Uterus (tissue), 4 donors: Measurements from ENCODE around the gene NLGN1. TPM values are rescaled to one million over a fixed set of nuclear protein-coding genes. Genes with fewer than 3 reads are reported as not detected.
"Not testable (repeated sequence)": the region's sequence is repeated elsewhere in the genome, so short reads cannot be mapped to it uniquely, and the experiment has no call there.

Source experiments
- DNase-seq, 2 donors: peaks; one replicate each; pipeline ENCODE4 v3.0.0-alpha.2; 2019 to 2020
- H3K27ac ChIP-seq, 2 donors: fragments of 200-600 bp; sonication (generic); 1 replicate in 1 of 2; 2 replicates in 1 of 2; pipeline ENCODE4 v1.5.1; 2016 to 2018
- H3K27me3 ChIP-seq, 2 donors: fragments of 200-600 bp; sonication (generic); one replicate each; pipeline ENCODE4 v1.5.1; 2018 to 2019; ENCODE audit warnings: control low read depth in 1 of 2
- H3K36me3 ChIP-seq, 2 donors: fragments of 200-600 bp; sonication (generic); one replicate each; pipeline ENCODE4 v1.5.1; 2019; ENCODE audit warnings: control low read depth in 1 of 2
- H3K4me1 ChIP-seq, 2 donors: fragments of 200-600 bp; sonication (generic); one replicate each; pipeline ENCODE4 v1.5.1; 2018 to 2019; ENCODE audit warnings: control low read depth in 1 of 2
- H3K4me3 ChIP-seq, 2 donors: fragments of 200-600 bp; sonication (generic); 1 replicate in 1 of 2; 2 replicates in 1 of 2; pipeline ENCODE4 v1.5.1; 2018 to 2019; ENCODE audit warnings: mild to moderate bottlenecking in 1 of 2
- H3K9me3 ChIP-seq, 2 donors: fragments of 200-600 bp; sonication (generic); one replicate each; pipeline ENCODE4 v1.5.1; 2019; ENCODE audit warnings: control low read depth in 1 of 2
- CTCF ChIP-seq, 4 experiments: fragments of 200-600 bp in 2 of 4; fragments of 450-650 bp in 2 of 4; sonication (generic) in 2 of 4; IDR thresholded peaks; one replicate each; pipeline ENCODE4 v1.5.1; 2016 to 2019; ENCODE audit warnings: antibody characterized with exemption in 4 of 4, mild to moderate bottlenecking in 2 of 4, moderate library complexity in 1 of 4
- POLR2A ChIP-seq, 2 donors: fragments of 450-650 bp; IDR thresholded peaks; one replicate each; pipeline ENCODE4 v1.6.1; 2016; ENCODE audit warnings: antibody characterized with exemption in 2 of 2, mild to moderate bottlenecking in 1 of 2, moderate library complexity in 1 of 2
- intact Hi-C: fragments of 100-400 bp; cut with DNase I; formaldehyde crosslinking; loops from one replicate; pipeline ENCODE4 v1.15.1; 2023; ENCODE audit warnings: low total_unique reads
- total RNA-seq, 4 donors: library from RNA; depleted of rRNA in 3 of 4; stranded (reverse); fragments of >200 nt in 3 of 4; gene quantifications; one replicate each; pipeline versions ENCODE4 v1.1.0 to v1.2.4, GENCODE V29; 2014 to 2023
- donor health status: DM: yes; HTN: yes; CAD: no.

The NLGN1 gene
- total RNA-seq, 4 donors from 2014 or later: 3.6 to 44.8 (median 9.8) TPM

GRCh38 chr3:174223626-174224025, 826.1 kb downstream of the NLGN1 start:
- Histone ChIP-seq H3K27ac (no peak overlapping the region), H3K9me3 (no peaks in the 10 kb centered on the region), H3K4me3 (no peak overlapping the region), H3K36me3 (no peaks in the 10 kb centered on the region), H3K27me3 (no peaks in the 10 kb centered on the region), H3K4me1 (no peaks in the 10 kb centered on the region)
- TF ChIP-seq CTCF (IDR thresholded peaks at IDR 0.05) (no peak), POLR2A (IDR thresholded peaks at IDR 0.05) (no peak)
- no peak for DNase-seq
- intact Hi-C loops: no loop called here

DNA sequence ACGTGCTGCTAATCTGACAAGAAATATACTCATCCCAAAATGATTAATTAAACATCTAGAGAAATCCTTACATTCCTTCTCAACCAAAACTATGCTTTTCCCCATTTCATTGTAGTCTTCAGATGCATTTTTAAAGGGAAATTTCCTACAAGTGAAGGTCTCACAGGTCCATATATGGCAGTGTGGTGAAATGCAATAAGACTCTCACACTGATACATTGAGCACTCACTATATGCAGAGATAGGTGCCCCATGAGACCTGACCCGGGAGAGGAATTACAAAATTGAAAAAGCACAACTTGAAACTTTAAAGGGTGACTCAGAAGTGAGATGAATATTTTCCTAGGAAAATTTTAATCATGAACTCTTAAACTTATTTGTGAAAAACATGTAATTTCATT, 832.4 kb downstream of the NLGN1 start:
- H3K4me3 ChIP-seq: no peak overlapping the region
- intact Hi-C loops: no loop called here
- DNase-seq: no peak
- TF ChIP-seq POLR2A (IDR thresholded peaks at IDR 0.05) (no peak), CTCF (IDR thresholded peaks at IDR 0.05) (no peak)
- no peaks in the 10 kb centered on the region for H3K4me1 ChIP-seq
- no peaks in the 10 kb centered on the region for H3K36me3 ChIP-seq
- H3K27me3 ChIP-seq: no peaks in the 10 kb centered on the region
- H3K27ac ChIP-seq: no peak overlapping the region
- H3K9me3 ChIP-seq: no peaks in the 10 kb centered on the region

- H3K9me3 ChIP-seq, H3K4me1 ChIP-seq, H3K27me3 ChIP-seq, H3K27ac ChIP-seq, H3K4me3 ChIP-seq, H3K36me3 ChIP-seq, DNase-seq, intact Hi-C loops: not testable (repeated sequence)
Measured at GRCh38 chr3:174232028-174232657, 834.6 kb downstream of the NLGN1 start.

DNA sequence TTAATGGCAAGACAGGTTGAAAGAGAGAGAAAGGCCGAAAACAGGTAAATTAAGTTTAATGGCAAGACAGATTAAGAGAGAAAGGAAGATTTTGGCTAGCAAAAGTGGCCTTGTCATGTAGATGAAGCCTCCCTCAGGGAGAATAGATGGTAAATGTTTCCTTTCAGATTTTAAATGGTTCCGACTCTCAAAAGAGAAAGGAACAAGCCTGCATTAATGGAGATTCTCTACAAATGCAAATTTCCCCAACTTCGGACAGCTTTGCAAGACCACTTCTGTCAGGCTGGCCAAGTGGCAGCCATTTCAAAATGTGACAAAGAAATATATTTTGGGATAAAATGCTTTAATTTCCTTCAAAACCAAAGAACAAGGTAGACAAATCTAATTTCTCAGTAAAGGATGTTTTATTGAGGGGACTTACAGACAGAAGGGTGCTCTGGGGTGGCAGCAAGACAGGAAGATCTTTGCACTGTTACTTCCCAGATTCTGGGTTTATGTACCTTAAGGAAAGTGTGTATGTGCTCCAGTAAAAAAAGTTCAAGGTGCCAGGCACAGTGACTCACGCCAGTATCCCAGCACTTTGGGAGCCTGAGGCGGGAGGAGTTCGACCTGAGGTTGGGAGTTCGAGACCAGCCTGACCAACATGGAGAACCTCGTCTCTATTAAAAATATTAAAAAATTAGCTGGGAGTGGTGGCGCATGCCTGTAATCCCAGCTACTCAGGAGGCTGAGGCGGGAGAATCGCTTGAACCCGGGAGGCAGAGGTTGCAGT, 835.3 kb downstream of the NLGN1 start:
- TF ChIP-seq POLR2A (IDR thresholded peaks at IDR 0.05) (no peak), CTCF (IDR thresholded peaks at IDR 0.05) (no peak)
- DNase-seq: no peak
- intact Hi-C loops: no loop called here

DNA sequence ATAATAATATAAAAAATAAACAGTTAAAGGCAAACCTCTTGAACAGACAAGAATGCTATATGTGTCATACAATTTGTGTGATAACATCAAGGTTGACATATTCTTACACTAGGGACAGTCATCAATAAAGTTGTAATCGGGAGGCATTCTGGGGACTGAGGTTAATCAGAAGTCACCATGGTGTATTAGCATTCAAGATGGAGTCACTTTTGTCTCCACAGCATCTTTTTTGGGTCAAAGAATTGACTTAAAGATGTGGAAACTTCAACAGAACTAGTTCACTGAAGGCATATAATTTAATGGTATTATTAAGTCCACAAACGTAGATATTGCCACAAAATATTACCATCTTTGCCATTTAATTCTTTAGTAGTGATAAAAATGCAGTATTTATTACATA, 836.0 kb downstream of the NLGN1 start:
- Histone ChIP-seq H3K27me3 (no peaks in the 10 kb centered on the region), H3K9me3 (no peaks in the 10 kb centered on the region), H3K4me3 (no peak overlapping the region), H3K36me3 (no peaks in the 10 kb centered on the region), H3K4me1 (no peaks in the 10 kb centered on the region), H3K27ac (no peak overlapping the region)
- intact Hi-C loops: no loop called here
- TF ChIP-seq POLR2A (IDR thresholded peaks at IDR 0.05): no peak
- TF ChIP-seq CTCF (IDR thresholded peaks at IDR 0.05): no peak
- no peak for DNase-seq

More for the DNA sequence above, 835.3 kb downstream of the NLGN1 start:
- no peak overlapping the region for H3K27ac ChIP-seq
- no peak overlapping the region for H3K4me3 ChIP-seq
- H3K4me1 ChIP-seq: no peaks in the 10 kb centered on the region
- H3K9me3 ChIP-seq: no peaks in the 10 kb centered on the region
- H3K27me3 ChIP-seq: no peaks in the 10 kb centered on the region
- H3K36me3 ChIP-seq: no peaks in the 10 kb centered on the region
